GM12892 (cell line): Measurements from ENCODE around the gene CCDC57.

Experiments
- DNase-seq: peaks from one replicate; pipeline ENCODE4 v3.0.0; 2011; ENCODE audit not compliant: insufficient read length
- FAIRE-seq: peaks from 2 replicates; lab custom pipeline; 2011; peaks lifted over from hg19 to GRCh38; lab: Jason Lieb, UNC
- POLR2A ChIP-seq: IDR thresholded peaks from 2 replicates; pipeline ENCODE4 v1.6.1; 2011; ENCODE audit warnings: low read depth, low read length, control low read depth
- POLR2AphosphoS5 ChIP-seq: IDR thresholded peaks from 2 replicates; pipeline ENCODE4 v1.6.1; 2011; ENCODE audit warnings: low read depth, low read length, control low read depth
- TAF1 ChIP-seq: IDR thresholded peaks from 2 replicates; pipeline ENCODE4 v1.6.1; 2011; ENCODE audit warnings: low read depth, mild to moderate bottlenecking, control low read depth, low read length, borderline replicate concordance

CCDC57 gene

GRCh38 chr17:82098169-82098938 lies 114.3 kb downstream of the CCDC57 start, which contains the start of gene FASN:
FASN (minus strand) TSS chr17:82098236; CDS start chr17:82096445, 1,791 bp downstream.
- FAIRE-seq (peak; percentile 98), DNase-seq (peak; percentile 100)
- TF ChIP-seq POLR2A, result peak; percentile 94
- peak; percentile 85 for TF ChIP-seq TAF1
- peak; percentile 89 for TF ChIP-seq POLR2AphosphoS5

DNA sequence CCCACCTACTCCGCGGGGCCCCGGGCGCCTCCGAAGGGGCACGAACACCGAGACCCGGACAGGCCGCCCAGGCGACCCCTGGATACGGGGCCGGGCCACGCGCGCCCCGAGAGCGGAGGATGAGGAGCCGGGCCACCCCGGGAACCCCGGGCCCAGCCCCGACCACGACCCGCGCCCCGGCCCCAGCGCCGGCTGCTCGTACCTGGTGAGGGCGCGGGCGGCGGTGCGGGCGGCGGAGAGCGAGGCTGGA lies 114.8 kb downstream of the CCDC57 start:
- FAIRE-seq, result no peak
- TF ChIP-seq POLR2A (no peak), TAF1 (no peak), POLR2AphosphoS5 (no peak)

DNA sequence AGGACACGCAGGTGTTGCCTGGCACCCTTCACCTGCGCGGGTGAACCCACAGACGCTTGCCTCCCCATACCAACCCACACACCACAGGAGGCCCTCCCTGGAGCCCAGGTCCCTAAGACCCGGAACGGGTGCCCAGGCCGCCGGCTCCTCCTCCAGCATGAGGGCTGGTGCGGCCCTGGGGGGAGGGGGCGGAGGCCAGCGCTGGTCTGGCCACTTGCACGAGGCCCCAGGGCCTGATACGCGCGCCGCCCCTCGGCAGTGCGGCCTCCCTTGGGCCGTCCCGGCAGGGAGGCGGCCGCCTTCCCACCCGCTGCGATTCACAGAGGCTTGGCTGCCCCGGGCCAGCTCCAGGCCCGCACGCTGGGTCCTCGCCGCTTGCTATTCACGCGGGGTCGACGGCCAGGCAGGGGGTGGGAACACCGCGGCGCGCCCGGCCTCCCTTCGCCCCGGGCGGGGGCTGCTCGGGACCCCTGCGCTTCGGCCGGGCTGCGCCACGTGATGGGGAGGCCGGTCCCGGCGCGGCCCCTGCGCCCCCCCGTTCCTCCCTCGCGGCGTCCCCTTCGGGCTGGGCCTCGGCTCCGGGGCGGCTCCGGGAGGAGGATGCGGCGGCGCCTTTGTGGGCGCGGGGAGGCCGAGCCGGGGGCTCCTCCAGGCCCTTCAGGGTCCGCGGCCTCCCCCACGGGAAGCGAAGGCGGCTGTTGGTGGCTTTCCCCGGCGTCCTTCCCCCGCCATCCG lies 115.3 kb downstream of the CCDC57 start:
- DNase-seq, result peak; percentile 77
- peak; percentile 74 for FAIRE-seq
- no peak for TF ChIP-seq POLR2A
- TF ChIP-seq POLR2AphosphoS5, result no peak
- TF ChIP-seq TAF1, result no peak

More for the DNA sequence above, 114.8 kb downstream of the CCDC57 start:
- no peak for DNase-seq

DNA sequence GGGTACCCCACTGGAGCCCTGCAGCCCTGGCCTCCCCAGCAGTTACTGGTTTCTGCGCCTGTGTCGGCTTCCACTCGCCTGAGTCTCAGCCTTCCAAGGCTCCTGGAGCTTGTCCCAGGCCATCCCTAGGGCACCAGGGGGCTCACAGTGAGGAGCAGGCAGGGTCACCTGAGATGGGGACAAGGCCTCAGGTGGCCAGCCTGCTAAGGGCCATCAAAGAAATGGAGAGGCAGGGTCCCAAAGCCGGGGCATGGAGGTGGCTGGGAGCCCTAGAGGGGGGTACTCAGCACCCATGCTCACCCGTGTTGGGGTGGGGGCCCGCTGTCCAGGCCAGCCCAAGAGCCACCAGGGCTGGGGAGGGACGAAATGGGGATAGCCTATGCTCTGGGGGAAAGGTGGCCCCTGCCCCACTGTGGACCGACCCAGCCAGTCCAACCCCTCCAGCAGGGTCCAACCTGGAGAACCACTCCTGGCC lies 115.9 kb downstream of the CCDC57 start:
- DNase-seq (no peak), FAIRE-seq (no peak)
- TF ChIP-seq POLR2A (no peak), POLR2AphosphoS5 (no peak; the same call in 1 of the 2 replicates), TAF1 (no peak)

DNA sequence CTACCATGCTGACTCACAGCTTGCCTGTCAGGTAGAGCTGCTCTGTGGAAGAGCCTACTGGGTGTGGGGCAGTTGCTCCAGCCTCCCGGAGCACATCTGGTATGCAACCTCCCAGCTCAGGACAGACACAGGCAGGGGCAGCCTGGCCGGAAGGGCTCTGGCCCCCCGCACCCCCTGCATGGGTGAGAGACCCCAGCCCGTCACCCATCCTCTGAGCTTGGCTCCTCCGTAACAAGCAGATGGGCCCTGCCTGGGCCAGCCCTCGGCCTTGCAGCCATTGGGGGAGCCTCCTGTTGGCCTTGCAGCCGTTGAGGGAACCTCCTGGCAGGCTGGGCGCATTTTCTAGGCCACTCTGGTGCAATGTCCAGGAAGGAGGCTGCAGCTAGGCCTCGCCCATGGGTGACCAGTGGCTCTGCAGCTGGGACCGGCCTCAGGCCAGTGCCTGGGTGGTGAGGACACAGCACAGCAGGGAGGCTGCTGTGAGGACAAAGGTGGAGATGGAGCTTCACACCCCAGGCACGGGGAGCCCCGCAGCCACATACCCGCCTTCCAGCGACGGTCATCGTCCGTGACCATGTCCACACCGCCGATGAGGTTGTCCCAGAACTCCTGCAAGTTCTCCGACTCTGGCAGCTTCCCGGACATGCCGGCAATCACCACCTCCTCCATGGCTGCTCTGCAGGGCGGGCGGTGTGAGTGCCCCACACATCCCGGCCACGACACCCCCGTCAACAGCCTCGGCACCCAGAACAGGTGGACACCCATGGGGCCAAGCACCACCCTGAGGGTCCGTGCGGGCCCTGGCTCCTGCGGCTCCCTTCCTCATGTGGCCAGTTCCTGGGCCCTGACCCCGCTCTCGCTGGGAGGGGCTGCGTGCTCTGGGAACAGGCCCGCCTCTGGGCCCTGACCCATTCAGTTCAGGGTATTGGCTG lies 116.6 kb downstream of the CCDC57 start:
- TF ChIP-seq TAF1 (no peak), POLR2AphosphoS5 (no peak), POLR2A (no peak)
- FAIRE-seq, result peak; percentile 9
- no peak for DNase-seq

- FAIRE-seq (no peak), DNase-seq (no peak)
Observed at GRCh38 chr17:82094931-82095776, 117.5 kb downstream of the CCDC57 start.

GRCh38 chr17:82092995-82093751 lies 119.5 kb downstream of the CCDC57 start:
- no peak for TF ChIP-seq POLR2AphosphoS5
- TF ChIP-seq POLR2A, result no peak
- TF ChIP-seq TAF1, result no peak
- FAIRE-seq, result no peak
- no peak for DNase-seq

More at GRCh38 chr17:82094931-82095776, 117.5 kb downstream of the CCDC57 start:
- TF ChIP-seq POLR2A, result no peak
- TF ChIP-seq POLR2AphosphoS5, result no peak
- no peak for TF ChIP-seq TAF1

- TF ChIP-seq POLR2AphosphoS5, result no peak
- TF ChIP-seq POLR2A, result no peak
- no peak for TF ChIP-seq TAF1
- no peak for FAIRE-seq
- no peak for DNase-seq
Observed at GRCh38 chr17:82092628-82092994, 120.0 kb downstream of the CCDC57 start.

GRCh38 chr17:82092094-82092586 lies 120.5 kb downstream of the CCDC57 start:
- no peak for TF ChIP-seq POLR2A
- TF ChIP-seq POLR2AphosphoS5, result no peak
- no peak for TF ChIP-seq TAF1
- no peak for FAIRE-seq
- no peak for DNase-seq
